Measurements from ENCODE around the gene PIK3C3.
"Not testable (repeated sequence)": the region's sequence is repeated elsewhere in the genome, so short reads cannot be mapped to it uniquely, and the experiment has no call there.

DNA sequence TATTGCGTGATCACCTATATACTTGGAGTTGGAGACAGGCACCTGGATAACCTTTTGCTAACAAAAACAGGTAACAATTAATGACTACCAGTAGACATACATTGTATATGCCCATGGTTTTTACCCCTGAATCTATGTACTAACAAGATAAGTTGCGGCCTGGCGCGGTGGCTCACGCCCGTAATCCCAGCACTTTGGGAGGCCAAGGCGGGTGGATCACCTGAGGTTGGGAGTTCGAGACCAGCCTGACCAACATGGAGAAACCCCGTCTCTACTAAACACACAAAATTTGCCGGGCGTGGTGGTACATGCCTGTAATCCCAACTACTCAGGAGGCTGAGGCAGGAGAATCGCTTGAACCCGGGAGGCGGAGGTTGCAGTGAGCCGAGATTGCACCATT lies 94.5 kb downstream of the PIK3C3 start:
- not testable (repeated sequence) for TF ChIP-seq POLR2AphosphoS5, POLR2A, EP300 (IDR thresholded peaks at IDR 0.05)
- TF ChIP-seq, protein P1, sequence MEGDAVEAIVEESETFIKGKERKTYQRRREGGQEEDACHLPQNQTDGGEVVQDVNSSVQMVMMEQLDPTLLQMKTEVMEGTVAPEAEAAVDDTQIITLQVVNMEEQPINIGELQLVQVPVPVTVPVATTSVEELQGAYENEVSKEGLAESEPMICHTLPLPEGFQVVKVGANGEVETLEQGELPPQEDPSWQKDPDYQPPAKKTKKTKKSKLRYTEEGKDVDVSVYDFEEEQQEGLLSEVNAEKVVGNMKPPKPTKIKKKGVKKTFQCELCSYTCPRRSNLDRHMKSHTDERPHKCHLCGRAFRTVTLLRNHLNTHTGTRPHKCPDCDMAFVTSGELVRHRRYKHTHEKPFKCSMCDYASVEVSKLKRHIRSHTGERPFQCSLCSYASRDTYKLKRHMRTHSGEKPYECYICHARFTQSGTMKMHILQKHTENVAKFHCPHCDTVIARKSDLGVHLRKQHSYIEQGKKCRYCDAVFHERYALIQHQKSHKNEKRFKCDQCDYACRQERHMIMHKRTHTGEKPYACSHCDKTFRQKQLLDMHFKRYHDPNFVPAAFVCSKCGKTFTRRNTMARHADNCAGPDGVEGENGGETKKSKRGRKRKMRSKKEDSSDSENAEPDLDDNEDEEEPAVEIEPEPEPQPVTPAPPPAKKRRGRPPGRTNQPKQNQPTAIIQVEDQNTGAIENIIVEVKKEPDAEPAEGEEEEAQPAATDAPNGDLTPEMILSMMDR (IDR thresholded peaks at IDR 0.05), result not testable (repeated sequence)
